Stimulated activated CD4-positive, alpha-beta T cell treated with anti-CD3 and anti-CD28 coated beads, TNF-alpha, amount 100 ng/mL, for 48 hours (primary cell): ENCODE measurements around the gene WDR33.
A peak's percentile ranks its signal among the peaks of the same experiment; 100 is the strongest.
"Not testable (repeated sequence)": the region's sequence is repeated elsewhere in the genome, so short reads cannot be mapped to it uniquely, and the experiment has no call there.

Source experiments
- DNase-seq, 3 donors: peaks; one replicate each; pipeline ENCODE4 v3.0.0-alpha.2; 2020; ENCODE audit warnings: low read depth in 3 of 3

WDR33 gene

GRCh38 chr2:127810619-127811396, at the start of gene WDR33:
WDR33 (minus strand) TSS chr2:127811171; CDS start chr2:127770981, 40,190 bp downstream.
- DNase-seq, result peak; percentile 93 to 95 (median 94)

DNA sequence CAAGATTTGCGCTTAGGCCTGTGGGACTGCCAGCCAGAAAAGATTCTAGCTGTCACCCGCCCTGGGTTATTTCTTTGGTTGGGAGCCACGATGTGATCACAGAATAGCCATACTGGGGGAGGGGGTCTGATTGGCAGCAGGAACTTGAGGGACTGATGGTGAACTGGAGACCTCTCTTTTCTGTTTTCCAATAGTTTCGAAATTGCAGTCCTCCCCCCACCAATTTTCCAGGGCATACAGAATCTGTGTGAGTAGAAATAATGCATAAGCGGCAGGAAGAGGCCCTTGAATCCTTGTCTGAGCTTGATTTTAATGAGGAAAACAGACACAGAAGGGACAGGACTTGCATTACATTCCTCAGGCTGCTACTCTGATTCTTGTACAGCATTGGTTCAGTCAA, 49.2 kb upstream of the WDR33 start:
- no peak for DNase-seq

DNA sequence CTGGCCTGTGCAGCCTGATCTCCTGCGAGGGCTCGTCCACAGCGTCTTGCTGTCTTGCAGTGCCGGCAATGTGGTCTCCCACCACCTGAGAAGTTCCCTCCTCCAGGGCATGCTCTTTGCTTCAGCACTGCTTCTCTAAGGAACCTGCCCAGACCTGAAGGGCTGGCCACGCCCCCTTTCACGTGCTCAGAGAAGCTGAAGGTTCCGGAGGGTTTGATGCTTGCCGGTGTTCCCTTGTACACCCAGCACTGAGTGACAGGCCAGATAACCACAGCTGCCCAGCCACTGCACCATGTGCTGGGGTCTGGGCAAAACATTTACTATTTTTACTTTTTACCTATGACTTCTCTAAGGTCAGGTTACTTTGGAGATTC, 48.7 kb upstream of the WDR33 start:
- DNase-seq, result peak in 2 of 3 donors; percentile 29 to 53

- DNase-seq, result no peak
Measured at GRCh38 chr2:127857265-127857808, 46.4 kb upstream of the WDR33 start.

- DNase-seq, result no peak
Measured at GRCh38 chr2:127853671-127854070, 42.7 kb upstream of the WDR33 start.

DNA sequence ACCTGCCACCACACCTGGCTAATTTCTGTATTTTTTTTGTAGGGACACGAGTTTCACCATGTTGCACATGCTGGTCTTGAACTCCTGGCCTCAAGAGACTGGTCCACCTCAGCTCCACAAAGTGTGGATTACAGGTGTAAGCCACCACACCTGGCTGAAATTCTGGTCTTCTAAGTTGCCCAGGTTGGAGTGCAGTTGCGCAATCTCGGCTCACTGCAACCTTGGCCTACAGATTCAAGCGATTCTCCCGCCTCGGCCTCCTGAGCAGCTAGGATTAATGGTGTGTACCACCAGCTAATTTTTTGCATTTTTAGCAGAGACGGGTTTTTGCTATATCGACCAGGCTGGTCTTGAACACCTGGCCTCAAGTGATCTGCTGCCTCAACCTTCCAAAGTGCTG, 41.4 kb upstream of the WDR33 start:
- no peak for DNase-seq

DNA sequence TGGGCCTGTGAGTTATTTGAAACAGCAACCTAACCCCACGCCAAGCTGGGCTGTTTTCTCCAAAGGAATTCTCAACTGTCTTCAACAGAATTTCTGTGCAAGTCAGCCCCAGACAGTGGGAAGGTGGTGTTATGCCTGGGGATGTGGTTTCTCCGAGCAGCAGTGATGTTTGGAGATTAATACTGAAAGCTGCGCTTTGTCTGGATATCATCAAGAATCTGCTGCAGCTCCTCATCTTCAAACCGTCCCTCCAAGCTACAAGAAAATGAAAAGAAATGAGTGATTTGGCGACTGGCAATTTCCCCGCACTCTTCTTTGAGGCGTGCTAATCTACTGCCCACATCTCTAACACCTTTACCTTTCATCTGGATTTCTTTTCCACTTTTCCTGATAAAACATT, 37.0 kb upstream of the WDR33 start:
- DNase-seq, result no peak

GRCh38 chr2:127844973-127845372, 34.0 kb upstream of the WDR33 start:
- no peak for DNase-seq

DNA sequence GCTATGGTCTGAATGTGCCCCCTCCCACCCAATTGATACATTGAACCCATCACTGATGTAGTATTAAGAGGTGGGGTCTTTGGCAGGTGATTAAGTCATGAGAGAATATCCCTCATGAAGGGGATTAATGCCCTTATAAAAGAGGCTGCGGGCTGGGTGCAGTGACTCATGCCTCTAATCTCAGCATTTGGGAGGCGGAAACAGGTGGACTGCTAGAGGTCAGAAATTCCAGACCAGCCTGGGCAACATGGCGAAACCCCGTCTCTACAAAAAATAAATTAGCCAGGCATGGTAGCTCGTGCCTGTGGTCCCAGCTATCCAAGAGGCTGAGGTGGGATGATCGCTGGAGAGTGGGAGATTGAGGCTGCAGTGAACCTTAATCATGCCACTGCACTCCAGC, 32.7 kb upstream of the WDR33 start:
- no peak for DNase-seq

DNA sequence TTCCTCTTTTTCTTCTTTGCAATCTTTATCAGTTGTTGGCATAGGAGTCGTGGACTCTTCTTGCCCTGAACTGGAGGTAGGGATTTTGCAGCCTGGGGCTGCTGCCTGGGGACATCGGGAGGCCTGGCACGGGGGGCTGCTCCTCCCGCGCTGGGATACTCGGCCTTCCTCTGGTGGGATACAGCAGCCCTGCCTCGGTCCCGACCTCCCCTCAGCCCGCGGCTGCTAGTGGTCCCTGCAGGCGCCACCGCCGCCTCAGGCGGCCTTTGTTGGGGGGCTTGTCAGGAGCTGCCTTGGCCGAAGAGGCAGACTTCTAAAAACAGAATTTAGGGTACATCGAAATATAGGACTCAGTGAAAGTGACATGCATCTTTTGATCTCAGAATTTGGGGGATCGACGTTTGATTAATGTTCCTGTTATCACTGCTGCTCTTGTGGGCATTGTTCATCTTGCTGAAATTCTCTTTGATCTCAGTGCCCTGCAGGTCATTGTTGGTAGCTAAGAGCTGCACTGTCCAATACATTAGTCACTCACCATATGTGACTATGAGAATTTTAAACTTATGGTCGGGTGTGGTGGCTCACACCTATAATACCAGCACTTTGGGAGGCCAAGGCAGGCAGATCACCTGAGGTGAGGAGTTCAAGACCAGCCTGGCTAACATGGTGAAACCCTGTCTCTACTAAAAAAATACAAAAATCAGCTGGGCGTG, 30.7 kb upstream of the WDR33 start:
- DNase-seq, result no peak

DNA sequence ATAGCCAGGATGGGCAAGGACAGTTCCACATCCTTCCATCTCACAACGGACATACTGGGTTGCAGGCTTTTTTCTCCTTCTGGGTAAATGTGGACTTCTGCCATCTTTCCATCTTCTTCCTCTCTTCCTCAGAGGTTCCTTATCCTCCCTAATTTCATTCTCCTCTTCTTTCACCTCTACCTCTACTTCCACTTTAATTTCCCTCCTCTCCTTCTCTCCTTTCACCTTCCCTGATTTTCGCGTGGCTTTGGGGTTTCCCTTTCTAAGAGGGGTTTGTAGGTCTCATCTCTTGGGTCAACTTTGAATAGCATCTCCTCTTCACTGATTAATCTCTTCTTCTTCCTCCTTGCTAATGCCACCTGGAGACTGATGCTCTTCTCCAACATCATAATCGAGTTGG, 29.9 kb upstream of the WDR33 start:
- DNase-seq, result no peak

DNA sequence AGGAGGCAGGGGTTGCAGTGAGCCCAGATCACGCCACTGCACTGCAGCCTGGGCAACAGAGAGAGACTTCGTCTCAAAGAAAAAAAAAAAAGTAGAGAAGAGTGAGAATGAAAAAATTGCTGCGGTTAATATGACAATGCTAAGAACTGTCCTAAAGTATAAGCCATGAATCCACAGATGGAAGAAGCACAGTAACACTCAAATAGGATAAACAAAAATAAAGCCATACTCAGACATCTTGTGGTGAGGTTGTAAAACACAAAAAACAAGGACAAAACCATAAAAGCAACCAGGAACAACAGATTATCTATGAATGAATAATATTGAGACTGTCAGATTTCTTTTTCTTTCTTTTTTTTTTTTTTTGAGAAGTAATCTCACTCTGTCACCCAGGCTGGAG, 24.0 kb upstream of the WDR33 start:
- no peak for DNase-seq

GRCh38 chr2:127829845-127830246, 18.9 kb upstream of the WDR33 start:
- DNase-seq, result peak; percentile 34 to 63 (median 44)

DNA sequence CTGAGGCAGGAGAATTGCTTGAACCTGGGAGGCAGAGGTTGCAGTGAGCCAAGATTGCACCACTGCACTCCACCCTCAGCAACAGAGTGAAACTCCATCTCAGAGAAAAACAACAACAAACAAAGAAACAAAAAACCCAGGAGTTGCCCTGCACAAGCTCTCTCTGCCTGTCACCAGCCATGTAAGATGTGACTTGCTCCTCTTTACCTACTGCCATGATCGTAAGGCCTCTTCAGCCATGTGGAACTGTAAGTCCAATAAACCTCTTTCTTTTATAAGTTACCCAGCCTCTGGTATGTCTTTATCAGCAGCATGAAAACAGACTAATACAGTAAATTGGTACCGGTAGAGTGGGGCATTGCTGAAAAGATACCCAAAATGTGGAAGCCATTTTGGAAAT, 15.7 kb upstream of the WDR33 start:
- DNase-seq, result not testable (repeated sequence)

GRCh38 chr2:127826047-127826446, 15.1 kb upstream of the WDR33 start:
- no peak for DNase-seq

- no peak for DNase-seq
Measured at GRCh38 chr2:127820080-127820668, 9.2 kb upstream of the WDR33 start.

DNA sequence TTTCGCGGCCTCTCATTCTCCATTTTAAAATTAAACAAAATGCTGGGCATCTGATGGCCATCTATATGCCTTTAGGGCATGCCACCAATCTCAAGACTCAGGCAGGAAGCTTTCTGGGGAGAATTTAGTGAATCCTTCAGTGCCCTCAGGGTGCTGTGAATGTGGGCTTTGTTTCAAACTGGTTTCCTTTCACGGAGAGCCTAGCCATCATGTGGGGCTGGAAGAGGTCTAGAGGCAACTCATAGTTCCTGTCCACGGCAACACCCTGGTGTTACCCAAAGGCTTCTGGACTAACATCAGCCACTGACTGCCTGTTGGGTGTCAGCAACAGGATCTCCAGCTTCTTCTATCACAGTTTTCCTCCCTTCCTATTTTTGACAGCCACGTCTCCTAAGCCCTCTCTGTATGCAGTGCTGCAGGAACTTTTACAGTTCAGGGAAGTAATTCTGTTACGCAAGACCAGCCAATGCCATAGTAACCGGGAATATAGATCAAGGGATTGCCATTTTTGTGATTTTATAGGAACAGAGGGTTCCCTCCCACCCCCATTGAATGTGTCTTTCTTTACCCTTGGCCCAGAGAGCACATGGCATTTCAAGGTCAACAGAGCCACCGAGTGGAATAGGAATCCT, 7.9 kb upstream of the WDR33 start:
- DNase-seq, result no peak

DNA sequence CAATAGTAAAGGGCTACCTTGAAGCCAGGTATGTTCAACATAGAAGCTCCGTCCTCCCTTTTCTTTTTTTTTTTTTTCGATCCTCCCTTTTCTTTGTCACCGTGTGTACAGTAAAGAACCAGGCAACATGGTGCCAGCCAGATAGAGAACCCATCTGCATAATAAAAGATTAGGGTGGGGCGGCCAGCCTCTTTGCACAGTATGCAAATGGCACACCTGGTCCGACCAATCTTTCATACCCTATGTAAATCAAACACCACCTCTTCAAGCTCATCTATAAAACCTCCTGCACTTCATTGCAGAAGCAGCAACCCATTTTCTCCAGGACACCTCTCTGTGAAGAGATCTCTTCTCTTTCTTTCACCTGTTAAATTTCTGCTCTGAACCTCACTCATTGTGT, 7.3 kb upstream of the WDR33 start:
- DNase-seq, result no peak

DNA sequence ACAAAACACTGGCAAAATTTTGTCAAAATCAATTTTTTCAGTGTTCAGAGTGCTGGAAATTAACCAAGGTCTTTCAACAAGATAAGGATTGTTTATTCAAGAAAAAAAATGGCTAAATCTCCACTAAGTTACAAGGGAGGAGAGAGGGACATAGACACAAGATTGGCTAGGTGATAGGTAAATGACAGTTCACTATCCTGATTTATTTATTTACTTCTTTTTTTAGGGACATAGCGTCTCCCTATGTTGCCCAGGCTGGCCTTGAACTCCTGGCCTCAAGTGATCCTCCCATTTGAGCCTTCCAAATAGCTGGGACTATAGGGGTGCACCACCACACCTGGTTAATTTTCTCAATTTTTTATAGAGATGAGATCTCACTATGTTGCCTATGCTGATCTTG, 3.7 kb upstream of the WDR33 start:
- no peak for DNase-seq

- DNase-seq, result not testable (repeated sequence)
Measured at GRCh38 chr2:127812441-127812840, 1.5 kb upstream of the WDR33 start.

DNA sequence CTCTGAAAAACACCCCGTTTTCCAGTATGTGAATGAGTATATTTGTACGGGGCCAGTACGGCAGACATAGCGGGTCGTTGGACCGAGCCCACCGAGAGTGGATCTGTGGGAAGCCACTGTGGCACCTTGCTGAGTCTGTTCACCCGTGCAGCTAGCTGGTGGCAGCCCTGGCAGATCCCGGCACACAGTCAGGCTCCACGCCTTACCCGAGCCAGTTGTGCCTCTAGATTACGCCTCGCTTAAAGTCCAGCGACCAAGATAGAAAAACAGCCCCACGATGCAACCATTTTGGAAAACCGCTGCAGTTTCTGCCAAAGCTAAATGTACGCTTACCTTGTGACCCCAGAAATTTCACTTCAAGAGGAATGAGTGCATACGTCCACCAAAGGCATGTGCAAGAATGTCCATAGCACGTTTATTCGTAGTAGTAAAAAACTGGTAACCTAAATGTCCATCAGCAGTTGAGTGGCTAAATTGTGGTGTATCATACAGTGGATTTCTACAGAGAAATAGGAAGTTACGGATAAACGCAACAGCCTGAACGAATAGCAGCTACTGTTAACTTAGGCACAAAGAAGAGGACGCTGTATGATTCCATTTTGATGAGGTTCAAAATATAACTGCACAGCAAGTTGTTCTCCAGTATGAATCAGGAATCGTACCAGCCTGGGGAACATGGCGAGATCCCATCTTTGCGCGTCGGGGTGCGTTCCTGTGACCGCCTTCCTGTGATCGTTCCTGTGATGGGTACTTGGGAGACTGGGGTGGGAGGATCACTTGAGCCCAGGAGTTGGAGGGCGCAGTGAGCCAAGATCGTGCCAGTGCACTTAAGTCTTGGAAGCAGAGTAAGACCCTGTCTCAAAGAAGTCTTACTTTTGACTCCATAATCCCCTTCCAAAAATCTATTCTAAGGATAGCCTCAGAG, 688 bp upstream of the WDR33 start:
- no peak for DNase-seq
